ENCODE data around the gene SPAG16.

The SPAG16 gene

DNA sequence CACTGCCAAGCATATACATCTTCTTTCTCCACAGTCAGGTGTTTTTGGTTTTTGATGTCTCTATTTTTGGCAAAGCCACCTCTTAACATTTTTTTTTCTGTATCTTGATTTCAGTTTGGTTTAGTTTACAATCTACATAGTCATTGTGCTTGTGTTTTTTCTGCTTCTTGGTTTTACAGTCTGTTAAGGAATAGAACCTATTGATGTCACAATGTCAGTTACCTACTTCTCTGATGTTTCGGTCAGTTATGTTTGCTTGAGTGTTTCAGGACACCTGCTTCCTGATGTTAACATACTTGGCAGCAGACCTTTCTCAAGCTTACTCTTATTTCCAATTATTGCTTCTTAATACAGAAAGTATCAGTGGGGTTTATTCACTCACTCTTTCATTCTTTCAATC lies 253.3 kb downstream of the SPAG16 start:
- Histone ChIP-seq H3K36me3 (no peaks in the 10 kb centered on the region), H3K9me3 (no peaks in the 10 kb centered on the region), H3K27ac (no peak overlapping the region), H3K4me1 (no peaks in the 10 kb centered on the region), H3K4me3 (no peak overlapping the region), H3K27me3 (no peaks in the 10 kb centered on the region)
- TF ChIP-seq, protein P1, sequence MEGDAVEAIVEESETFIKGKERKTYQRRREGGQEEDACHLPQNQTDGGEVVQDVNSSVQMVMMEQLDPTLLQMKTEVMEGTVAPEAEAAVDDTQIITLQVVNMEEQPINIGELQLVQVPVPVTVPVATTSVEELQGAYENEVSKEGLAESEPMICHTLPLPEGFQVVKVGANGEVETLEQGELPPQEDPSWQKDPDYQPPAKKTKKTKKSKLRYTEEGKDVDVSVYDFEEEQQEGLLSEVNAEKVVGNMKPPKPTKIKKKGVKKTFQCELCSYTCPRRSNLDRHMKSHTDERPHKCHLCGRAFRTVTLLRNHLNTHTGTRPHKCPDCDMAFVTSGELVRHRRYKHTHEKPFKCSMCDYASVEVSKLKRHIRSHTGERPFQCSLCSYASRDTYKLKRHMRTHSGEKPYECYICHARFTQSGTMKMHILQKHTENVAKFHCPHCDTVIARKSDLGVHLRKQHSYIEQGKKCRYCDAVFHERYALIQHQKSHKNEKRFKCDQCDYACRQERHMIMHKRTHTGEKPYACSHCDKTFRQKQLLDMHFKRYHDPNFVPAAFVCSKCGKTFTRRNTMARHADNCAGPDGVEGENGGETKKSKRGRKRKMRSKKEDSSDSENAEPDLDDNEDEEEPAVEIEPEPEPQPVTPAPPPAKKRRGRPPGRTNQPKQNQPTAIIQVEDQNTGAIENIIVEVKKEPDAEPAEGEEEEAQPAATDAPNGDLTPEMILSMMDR (IDR thresholded peaks at IDR 0.05) = no peak
- intact Hi-C loops (cut with DNase I; ENCODE audit: low total_unique reads) = no loop called here
- no peak for DNase-seq

DNA sequence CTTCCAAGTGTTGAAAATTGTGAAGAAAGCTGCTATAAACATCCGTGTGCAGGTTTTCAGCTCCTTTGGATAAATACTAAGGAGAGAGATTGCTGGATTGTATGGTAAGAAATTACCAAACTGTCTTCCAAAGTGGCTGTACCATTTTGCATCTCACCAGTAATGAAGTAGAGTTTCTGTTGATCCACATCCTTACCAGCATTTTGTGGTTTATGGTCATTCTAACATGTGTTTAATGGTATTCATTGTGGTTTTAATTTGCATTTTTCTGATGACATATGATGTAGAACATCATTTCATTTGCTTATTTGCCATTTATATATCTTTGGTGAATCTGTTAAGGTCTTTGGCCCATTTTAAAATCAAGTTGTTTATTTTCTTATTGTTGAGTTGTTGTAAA lies 260.7 kb downstream of the SPAG16 start:
- no peaks in the 10 kb centered on the region for H3K9me3 ChIP-seq
- no peaks in the 10 kb centered on the region for H3K27me3 ChIP-seq
- no peak overlapping the region for H3K4me3 ChIP-seq
- intact Hi-C loops (cut with DNase I; ENCODE audit: low total_unique reads) = no loop called here
- TF ChIP-seq, protein P1 (IDR thresholded peaks at IDR 0.05) = no peak
- no peaks in the 10 kb centered on the region for H3K4me1 ChIP-seq
- H3K27ac ChIP-seq = no peak overlapping the region
- no peaks in the 10 kb centered on the region for H3K36me3 ChIP-seq
- DNase-seq = no peak

DNA sequence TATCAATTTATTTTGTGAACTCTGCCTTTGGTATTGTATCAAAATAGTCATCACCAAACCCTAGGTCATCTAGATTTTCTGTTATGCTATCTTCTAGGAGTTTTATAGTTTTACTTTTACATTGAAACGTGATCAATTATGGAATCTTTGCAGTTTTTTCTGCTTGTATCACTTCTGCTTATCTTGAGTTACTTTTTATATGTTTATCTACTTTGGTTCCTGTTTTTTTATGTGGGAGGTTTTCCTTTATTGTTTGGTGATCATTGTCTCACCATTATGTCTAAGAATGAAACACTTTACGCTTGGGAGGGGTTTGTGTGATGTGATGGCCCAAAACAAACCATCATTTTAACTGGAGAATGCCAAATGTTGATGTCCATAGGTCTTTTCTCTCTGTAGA lies 261.2 kb downstream of the SPAG16 start:
- intact Hi-C loops (cut with DNase I; ENCODE audit: low total_unique reads) = no loop called here
- H3K4me3 ChIP-seq = no peak overlapping the region
- H3K27me3 ChIP-seq = no peaks in the 10 kb centered on the region
- H3K27ac ChIP-seq = no peak overlapping the region
- no peak for DNase-seq
- TF ChIP-seq, protein P1 (IDR thresholded peaks at IDR 0.05) = no peak
- H3K36me3 ChIP-seq = no peaks in the 10 kb centered on the region
- no peaks in the 10 kb centered on the region for H3K4me1 ChIP-seq
- H3K9me3 ChIP-seq = no peaks in the 10 kb centered on the region

DNA sequence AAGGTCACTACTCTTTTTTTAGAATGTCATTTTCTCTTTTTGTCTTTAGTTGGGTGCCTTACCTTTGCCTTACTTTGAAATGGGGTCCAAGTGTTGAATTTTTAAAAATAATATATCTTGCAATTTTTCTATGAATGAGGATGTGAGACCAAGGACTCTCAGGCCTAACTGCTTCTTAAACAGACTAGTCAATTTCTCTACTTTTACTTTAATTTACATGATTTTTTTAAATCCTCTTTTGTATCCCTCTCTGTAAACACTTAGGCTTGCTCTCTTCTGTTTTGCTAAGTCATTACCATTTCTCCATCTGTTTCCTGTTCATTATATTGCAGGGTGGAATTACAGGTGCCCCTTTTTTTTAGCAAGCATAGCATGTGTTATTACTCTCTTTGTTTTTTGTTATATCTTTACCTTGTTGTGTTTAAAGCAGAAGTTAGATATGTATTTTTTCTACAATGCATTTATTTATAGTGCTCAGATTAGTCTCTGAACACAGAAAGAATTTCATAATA lies 261.8 kb downstream of the SPAG16 start:
- no peaks in the 10 kb centered on the region for H3K27me3 ChIP-seq
- no peak overlapping the region for H3K4me3 ChIP-seq
- intact Hi-C loops (cut with DNase I; ENCODE audit: low total_unique reads) = no loop called here
- no peaks in the 10 kb centered on the region for H3K36me3 ChIP-seq
- no peak overlapping the region for H3K27ac ChIP-seq
- DNase-seq = no peak
- TF ChIP-seq, protein P1 (IDR thresholded peaks at IDR 0.05) = no peak
- H3K9me3 ChIP-seq = no peaks in the 10 kb centered on the region
- no peaks in the 10 kb centered on the region for H3K4me1 ChIP-seq

DNA sequence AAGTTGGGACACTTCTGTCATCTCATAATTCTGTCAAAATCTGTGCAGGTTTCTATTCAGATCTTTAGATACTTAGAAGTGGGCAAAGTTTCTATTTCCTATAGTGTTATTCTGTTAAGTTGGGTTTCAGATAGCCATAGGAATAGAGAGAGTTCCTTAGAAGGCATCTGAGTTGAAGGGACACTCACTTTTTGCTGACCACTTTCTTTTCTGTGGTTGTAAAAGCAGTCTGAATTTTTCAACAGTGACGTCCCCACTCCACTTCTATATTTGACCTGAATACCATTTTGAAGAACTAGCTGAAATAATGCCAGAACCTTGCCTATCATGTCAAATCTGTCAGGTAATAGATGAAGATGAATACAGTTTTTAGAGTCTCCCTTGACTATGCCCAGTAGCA lies 267.3 kb downstream of the SPAG16 start:
- intact Hi-C loops (cut with DNase I; ENCODE audit: low total_unique reads) = no loop called here
- DNase-seq = no peak
- H3K4me3 ChIP-seq = no peak overlapping the region
- H3K4me1 ChIP-seq = no peaks in the 10 kb centered on the region
- H3K27me3 ChIP-seq = no peaks in the 10 kb centered on the region
- no peaks in the 10 kb centered on the region for H3K9me3 ChIP-seq
- H3K27ac ChIP-seq = no peak overlapping the region
- H3K36me3 ChIP-seq = no peaks in the 10 kb centered on the region
- TF ChIP-seq, protein P1 (IDR thresholded peaks at IDR 0.05) = no peak

DNA sequence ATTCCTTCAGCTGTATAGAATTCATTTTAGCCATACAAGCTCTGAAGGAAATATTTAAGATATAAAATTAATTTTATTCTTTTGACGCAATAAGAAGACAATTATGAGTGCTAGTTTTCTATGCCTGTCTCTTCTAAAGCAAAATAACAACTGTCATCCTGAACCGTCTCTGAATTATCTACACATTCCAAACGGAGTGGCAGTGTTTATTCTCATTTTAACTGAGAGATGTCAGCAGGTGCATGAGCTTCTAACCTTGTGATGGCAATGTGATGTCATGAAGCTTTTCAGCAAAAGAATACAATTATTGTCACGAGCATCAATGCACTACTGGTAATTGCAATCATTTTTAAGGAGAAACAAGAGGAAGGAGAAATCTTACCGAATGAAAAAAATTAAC lies 274.8 kb downstream of the SPAG16 start:
- Histone ChIP-seq H3K4me1 (no peaks in the 10 kb centered on the region), H3K27me3 (no peaks in the 10 kb centered on the region), H3K27ac (no peak overlapping the region), H3K36me3 (no peaks in the 10 kb centered on the region), H3K4me3 (no peak overlapping the region), H3K9me3 (no peaks in the 10 kb centered on the region)
- DNase-seq = no peak
- intact Hi-C loops (cut with DNase I; ENCODE audit: low total_unique reads) = no loop called here
- TF ChIP-seq, protein P1 (IDR thresholded peaks at IDR 0.05) = no peak

Data from tibial artery (tissue), 4 donors.